ENCODE measurements around the gene POLN.
A peak's percentile ranks its signal among the peaks of the same experiment; 100 is the strongest.

POLN gene

DNA sequence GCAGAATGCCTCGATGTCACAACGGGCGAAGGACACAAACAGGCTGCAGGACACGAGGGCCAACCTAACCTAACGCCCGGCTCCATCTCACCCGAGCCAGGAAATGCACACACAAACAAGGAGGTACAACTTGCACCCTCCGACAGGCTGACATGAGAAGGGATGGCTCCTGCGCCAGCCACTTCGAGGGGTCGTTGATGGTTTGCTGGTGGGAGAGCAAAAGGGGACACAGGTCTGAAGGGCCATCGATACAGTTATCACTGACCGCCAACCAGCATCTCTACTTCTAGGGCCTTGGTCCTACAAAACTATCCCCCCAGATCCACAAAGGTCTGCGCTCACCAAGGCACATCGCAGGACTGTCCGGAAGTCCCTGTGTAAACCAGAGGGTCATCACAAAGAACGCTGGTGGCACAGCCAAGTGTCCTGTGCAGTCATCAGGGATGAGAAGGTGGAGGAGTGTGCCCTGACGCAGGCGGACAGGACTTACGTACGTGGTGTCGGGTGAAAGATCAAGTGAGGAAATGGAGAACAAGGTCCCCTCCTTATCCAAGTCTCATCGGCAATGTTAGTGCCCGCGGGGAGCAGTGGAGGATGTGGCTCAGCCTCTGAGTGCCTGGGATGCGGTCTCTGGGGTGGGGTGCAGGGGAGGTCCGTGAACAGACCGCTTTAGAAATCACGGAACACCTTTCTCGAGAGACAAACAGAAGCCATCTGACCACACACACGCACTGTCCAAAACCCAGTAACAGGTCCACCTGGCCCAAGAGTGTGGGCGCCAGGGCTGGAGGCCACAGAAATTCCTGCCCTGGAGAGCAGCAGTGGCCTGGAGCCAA, 13.0 kb upstream of the POLN start:
- H3K4me3 ChIP-seq, result no peak overlapping the region
- H3K27ac ChIP-seq, result peak overlapping the region in 5 of 21 experiments; percentile 24 to 74 (median 48)

DNA sequence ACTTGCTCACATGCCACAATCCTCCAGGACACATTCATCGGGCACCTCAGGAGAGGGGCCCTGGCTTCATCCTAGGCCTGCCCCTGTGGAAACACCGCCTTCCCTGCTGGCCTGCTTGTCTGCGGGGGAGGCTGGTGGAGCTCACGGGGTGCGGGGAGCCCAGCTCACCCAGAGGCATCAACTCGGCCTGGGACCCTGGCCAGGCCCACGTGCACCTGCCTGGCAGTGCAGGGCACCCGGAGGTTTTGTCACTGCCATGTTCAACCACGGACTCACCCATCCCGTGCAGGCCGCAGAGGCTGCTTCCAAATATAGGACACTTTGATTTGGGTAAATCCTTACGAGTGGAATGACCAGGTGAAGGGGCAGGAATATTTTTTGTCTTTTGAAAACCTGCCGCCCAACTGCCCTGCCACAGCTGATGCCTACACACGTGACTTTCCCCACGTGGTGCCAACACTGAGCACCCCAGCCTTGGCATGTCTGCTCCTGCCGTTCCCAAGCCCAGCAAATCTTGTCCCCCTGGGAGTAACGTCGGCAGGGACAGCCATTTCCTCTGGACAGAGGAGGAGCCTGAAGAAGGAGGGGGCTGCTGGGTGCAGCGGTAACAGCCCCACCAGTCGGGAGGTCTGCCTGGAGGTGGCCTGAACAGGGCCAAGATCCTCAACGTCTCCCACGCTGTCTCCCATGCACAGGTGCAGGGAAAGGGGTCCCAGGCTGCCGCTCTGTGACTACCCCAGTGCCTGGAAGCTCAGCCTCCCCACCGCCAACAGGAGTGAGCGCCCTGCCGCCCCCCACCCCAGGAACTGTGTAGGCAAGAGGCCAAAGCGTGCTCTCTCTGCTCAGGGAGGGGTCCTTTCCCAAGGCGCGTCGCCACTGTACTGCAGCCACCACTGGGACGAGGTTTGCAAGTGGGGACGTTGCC, 11.5 kb upstream of the POLN start:
- no peak overlapping the region for H3K4me3 ChIP-seq
- peak overlapping the region in 1 of 21 experiments; percentile 22 for H3K27ac ChIP-seq

DNA sequence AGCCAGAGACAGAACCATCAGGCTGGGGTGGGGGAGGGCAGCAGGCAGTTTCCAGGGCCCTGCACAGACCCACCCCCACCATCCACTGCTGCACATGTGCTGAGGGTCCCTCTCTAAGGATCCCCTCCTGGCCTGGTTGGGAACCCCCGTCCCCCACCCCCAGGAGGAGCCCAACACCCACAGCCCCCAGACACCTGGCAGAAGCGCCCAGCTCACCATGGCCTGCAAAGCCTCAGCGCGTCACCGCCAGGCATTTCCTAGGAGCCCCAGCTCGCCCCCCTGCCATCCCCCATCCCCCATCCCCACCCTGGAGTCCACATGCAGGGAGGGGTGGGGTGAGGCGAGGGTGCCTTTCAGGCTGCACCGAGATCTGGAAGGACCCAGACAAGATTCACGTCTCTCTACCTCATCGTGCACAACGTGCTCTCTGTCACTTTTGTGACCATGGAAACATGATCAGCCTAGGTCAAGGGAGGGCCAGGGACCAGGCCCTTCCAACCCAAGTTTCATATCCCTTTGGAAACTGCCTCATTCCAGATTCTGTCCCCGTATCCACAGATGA, 10.7 kb upstream of the POLN start:
- no peak overlapping the region for H3K4me3 ChIP-seq
- H3K27ac ChIP-seq, result no peak overlapping the region

GRCh38 chr4:2251795-2252529, 10.0 kb upstream of the POLN start:
- no peak overlapping the region for H3K27ac ChIP-seq
- H3K4me3 ChIP-seq, result no peak overlapping the region

- Histone ChIP-seq H3K4me3 (no peak overlapping the region), H3K27ac (no peak overlapping the region)
Observed at GRCh38 chr4:2251073-2251794, 9.3 kb upstream of the POLN start.

GRCh38 chr4:2250357-2251072, 8.6 kb upstream of the POLN start:
- no peak overlapping the region for H3K27ac ChIP-seq

GRCh38 chr4:2249526-2250356, 7.8 kb upstream of the POLN start:
- H3K27ac ChIP-seq, result no peak overlapping the region
- H3K4me3 ChIP-seq, result no peak overlapping the region

More at GRCh38 chr4:2250357-2251072, 8.6 kb upstream of the POLN start:
- H3K4me3 ChIP-seq, result no peak overlapping the region

DNA sequence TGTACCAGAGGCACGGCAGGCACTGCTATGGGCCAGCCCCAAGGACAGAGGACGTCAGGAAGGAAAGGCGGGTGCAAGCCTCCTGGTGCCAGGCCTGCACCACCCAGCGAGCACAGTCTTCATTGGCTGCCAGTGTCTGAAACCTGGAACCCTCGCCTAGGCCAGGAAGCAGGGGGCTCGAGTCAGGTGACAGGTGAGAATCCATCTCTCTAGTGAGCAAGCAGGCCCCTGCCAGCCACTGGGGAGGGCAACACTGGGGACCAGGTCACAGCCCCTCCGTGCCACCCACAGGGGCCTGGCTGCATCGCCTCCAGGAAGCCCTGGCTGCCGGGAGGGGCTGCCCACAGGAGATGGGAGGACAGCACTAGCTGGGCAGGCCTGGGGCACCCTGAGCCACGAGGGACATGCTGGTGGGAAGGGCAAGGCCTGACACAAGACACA, 6.9 kb upstream of the POLN start:
- Histone ChIP-seq H3K27ac (no peak overlapping the region), H3K4me3 (no peak overlapping the region)

DNA sequence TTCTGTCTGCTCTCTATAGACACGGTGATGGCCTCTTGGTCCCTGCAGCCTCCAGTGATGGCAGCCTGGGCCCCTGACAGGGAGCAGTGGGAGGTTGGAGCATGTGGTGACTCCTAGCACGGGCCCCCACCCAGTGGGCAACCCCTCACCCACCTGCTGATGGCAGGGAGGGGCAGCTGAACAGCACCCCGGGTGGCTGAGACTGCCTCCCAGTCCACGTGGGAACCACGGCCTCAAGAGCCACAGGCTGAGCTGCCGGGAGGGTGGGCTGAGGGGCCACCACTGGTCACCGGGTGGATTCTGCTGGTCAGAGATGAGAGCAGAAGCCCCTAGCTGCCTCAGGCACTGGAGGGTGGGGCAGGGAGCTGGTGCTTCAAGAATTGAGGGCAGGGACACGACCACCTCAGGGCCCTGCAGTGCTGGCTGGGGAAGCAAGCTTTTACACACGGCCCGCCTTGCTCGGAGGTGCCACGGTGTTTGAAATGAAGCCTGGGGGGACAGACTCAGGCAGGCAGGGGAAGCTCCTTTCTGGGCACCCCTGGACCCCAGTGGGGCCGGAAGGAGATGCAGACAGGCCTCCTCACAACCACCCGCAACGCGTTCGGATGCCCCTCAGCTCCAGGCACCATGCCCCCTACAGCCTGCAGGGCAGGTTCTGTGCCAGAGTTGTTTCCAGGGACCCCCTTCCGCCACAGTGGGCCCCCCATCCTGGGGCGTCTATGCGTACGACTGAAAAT, 6.3 kb upstream of the POLN start:
- no peak overlapping the region for H3K4me3 ChIP-seq
- no peak overlapping the region for H3K27ac ChIP-seq

DNA sequence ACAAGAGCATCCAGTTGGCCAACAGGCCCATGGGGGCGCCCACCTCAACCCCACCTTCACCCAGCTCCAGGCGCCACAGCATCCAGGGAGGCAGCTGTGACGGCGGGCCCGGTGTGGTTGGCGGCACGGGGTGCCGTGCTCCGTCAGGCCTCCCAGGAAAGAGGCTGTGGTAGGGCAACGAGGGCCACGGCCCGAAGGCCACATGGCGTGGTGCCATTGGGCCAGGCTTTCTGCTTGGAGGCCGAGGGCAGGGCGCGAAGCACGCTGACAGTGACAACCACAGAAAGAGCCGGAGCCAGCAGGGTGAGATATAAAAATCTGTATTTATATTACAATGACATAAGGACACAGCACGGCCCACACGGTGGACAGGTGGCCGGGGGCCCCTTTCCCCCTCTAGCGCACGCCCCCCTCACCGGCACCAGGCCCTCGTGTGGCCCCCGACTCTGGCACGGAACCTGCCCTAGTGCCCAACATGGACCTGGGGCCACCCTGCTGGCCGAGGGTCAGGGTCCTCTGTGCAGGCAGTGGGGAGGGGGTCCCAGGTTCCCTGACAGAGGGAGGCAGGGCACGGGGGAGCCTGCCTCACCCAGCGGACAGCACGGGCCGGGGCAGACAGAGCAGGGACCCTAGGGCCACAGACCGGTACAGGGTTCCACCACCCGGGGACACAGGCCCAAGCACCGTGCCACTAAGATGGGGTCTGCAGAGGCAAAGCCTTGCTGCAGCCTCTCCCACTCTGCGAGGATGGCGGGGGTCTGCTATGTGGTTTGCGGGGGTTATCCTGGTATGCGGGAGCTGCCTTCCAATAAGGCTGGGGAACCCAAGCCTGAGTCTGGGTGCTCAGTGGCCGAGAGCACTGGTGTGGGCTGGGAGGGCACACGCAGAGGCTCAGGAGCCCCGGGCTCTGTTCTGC, 5.5 kb upstream of the POLN start:
- H3K4me3 ChIP-seq, result no peak overlapping the region

DNA sequence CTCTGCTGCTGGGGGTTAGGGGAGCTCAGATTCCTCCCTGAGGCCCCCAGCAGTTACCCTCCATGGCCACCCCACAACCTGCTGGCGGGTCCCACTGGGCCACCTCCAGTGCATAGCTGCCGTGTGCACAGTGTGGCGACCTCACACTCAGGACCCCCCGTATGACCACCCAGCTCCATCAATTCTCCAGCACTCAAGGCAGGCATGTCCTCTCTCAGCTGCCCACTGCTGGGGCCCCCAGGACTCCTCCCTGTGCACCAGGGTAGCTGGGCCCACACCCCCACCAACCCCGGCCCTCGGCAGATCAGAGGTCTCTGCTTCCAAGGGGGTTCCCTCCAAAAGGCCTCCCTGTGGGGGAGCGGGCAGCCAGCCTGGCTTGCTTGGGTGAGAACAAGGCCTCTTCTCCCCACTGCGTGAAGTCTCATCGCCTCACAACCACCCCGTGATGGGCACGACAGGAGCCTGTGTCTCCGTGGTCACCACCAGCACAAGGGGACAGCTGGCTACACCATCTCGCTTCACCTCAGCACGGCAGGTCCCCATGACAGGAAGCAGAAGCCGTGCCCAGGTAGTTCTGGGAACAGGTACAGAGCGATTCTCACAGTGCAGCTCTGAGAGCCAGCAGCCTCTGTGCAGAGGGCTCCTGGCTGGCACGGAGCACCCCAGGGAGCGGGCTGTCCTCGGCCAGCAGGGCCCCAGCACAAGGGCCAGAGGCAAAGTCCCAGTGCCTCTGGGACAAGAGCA, 4.6 kb upstream of the POLN start:
- no peak overlapping the region for H3K27ac ChIP-seq
- H3K4me3 ChIP-seq, result no peak overlapping the region

More for the DNA sequence above, 5.5 kb upstream of the POLN start:
- H3K27ac ChIP-seq, result no peak overlapping the region

DNA sequence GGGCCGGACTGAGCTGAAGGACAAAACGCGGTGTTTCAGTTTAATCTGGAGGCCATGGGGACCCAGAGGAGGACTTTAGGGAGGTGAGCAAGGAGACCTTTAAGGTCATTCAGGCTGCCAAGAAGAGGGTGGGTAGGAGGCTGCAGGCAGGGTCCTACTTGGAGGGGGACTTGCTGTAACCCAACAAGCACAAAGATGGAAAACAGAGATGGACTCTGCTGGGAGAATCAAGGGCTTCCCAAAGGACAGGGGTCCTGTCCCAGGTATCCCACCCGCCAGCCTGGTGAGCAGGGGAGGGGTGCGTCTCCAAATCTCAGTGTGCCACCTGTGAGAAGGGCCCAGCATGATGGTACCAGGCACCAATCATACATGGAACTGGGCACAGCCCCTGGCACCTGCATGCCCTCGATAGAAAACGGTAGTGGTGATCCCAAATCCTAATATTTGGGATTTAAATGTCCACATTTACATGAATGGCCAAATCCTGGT, 3.9 kb upstream of the POLN start:
- Histone ChIP-seq H3K4me3 (no peak overlapping the region), H3K27ac (peak overlapping the region in 8 of 21 experiments; percentile 15 to 64 (median 28))

DNA sequence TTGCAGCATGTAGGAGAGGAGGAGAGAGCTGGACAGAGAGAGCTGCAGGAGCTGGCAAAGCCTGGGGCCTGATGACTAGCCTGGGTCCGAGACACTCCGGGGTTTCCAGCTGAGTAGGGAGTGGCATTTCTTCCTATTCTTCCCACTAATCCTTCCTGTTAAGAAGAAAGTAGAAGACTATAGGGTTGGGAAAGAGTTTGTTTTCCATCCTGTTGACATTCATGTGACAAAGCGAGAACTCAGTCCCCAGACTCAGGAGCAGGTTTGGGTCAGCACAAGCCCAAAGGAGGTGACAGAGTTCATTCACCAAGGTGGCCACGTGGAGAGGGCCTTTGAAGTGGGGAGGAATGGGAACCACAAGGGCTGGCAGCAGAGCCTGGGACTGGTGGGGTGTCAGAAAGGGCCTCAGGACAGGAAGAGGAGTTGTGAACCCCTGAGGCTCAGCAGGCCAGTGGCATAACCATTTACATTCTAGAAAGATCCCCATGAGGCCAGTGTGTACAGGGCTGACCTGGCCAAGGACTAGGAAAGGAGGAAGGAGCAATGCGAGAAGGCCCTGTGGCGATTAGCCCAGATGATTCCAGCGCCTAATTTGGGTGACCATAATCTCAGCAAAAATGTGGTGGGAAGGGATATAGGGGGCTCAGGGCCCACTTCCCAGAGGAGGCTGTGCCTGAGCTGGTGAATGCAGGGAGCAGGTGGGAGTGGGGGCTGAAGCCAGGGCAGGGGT, 3.3 kb upstream of the POLN start:
- Histone ChIP-seq H3K4me3 (no peak overlapping the region), H3K27ac (peak overlapping the region in 11 of 21 experiments; percentile 15 to 64 (median 33))

- Histone ChIP-seq H3K4me3 (no peak overlapping the region), H3K27ac (peak overlapping the region in 10 of 21 experiments; percentile 6 to 55 (median 23))
Observed at GRCh38 chr4:2243681-2244380, 1.9 kb upstream of the POLN start.

Measured in skin epidermis (tissue), 12 donors.